Right lobe of liver (tissue), 6 donors: ENCODE results near the gene GRM8. TPM values are rescaled to one million over a fixed set of nuclear protein-coding genes. Genes with fewer than 3 reads are reported as not detected.

Experiments
- ATAC-seq, 4 donors: fragments of 200-7000 bp; cut with Tn5 transposase; one replicate each; pipeline ENCODE4 v1.9.1; 2020; ENCODE audit warnings: mild to moderate bottlenecking in 4 of 4, moderate library complexity in 4 of 4
- DNase-seq, 3 donors: peaks; one replicate each; pipeline ENCODE4 v3.0.0-alpha.2; 2020
- H3K27ac ChIP-seq, 3 donors: fragments of 200-600 bp; one replicate each; pipeline ENCODE4 v1.8.0; 2022
- H3K27me3 ChIP-seq, 2 donors: fragments of 200-600 bp; one replicate each; pipeline ENCODE4 v1.8.0; 2022
- H3K36me3 ChIP-seq, 4 donors: fragments of 200-600 bp; sonication (generic) in 1 of 4; one replicate each; pipeline versions ENCODE4 v1.5.1 to v1.8.0; 2017 to 2022; ENCODE audit warnings: control low read depth in 1 of 4
- H3K4me1 ChIP-seq, 4 donors: fragments of 200-600 bp; sonication (generic) in 1 of 4; one replicate each; pipeline versions ENCODE4 v1.5.1 to v1.8.0; 2017 to 2022; ENCODE audit warnings: control low read depth in 1 of 4
- H3K4me3 ChIP-seq, 3 donors: fragments of 200-600 bp; one replicate each; pipeline ENCODE4 v1.8.0; 2022
- H3K9me3 ChIP-seq, 4 donors: fragments of 200-600 bp; sonication (generic) in 1 of 4; one replicate each; pipeline versions ENCODE4 v1.5.1 to v1.8.0; 2017 to 2022; ENCODE audit warnings: control low read depth in 1 of 4
- POLR2A ChIP-seq: fragments of 450-650 bp; IDR thresholded peaks from one replicate; pipeline ENCODE4 v1.6.1; 2017; ENCODE audit warnings: antibody characterized with exemption, mild to moderate bottlenecking
- WGBS: methylation state at CpG from one replicate; pipeline ENCODE4 v1.1.6; 2018; ENCODE audit warnings: low coverage, low lambda C conversion rate; ENCODE audit not compliant: insufficient coverage; ENCODE audit errors: missing lambda C conversion rate; 5-methylcytosine and 5-hydroxymethylcytosine counted together
- intact Hi-C, 2 donors: fragments of 100-400 bp; cut with DNase I; formaldehyde crosslinking; loops; one replicate each; pipeline versions ENCODE4 v1.11.2 to v1.14.1; 2022
- total RNA-seq, 6 experiments: library from RNA; depleted of rRNA in 2 of 6; stranded (reverse); fragments of >200 nt in 2 of 6; fragmentation: NEBNext Ultra II Directional in 3 of 6; extraction: Animal tissue kit (Norgen Biotek cat#: 25700) in 3 of 6; gene quantifications; one replicate each; pipeline versions ENCODE4 v1.1.0 to v1.2.4, GENCODE V29; 2016 to 2023
- TF ChIP-seq, protein P1 (sequence below), 4 donors: fragments of 200-600 bp in 3 of 4; fragments of 450-650 bp in 1 of 4; IDR thresholded peaks; one replicate each; pipeline versions ENCODE4 v1.5.1 to v1.8.0; 2016 to 2022; ENCODE audit warnings: antibody characterized with exemption in 4 of 4, mild to moderate bottlenecking in 2 of 4
- donor health status: DM: no; HTN: yes; CAD: no.
- donor health status: DM: no; HTN: no; CAD: no.
- donor health status: DM: no; HTN: no; CAD: no.
- donor health status: DM: no; HTN: yes; CAD: no.
- donor health status: DM: no; HTN: yes; CAD: no.

The GRM8 gene
- total RNA-seq, 6 experiments from 2014 or later: 0.12 to 8.4 (median 2.7) TPM

GRCh38 chr7:127209886-127210285 is 42.9 kb downstream of the GRM8 start:
- ATAC-seq (no peak), DNase-seq (no peak)
- 10% methylated on average over 2 of the region's 2 CpGs for WGBS
- Histone ChIP-seq H3K27ac (no peak overlapping the region), H3K9me3 (no peaks in the 10 kb centered on the region), H3K27me3 (no peaks in the 10 kb centered on the region), H3K4me3 (no peak overlapping the region), H3K4me1 (no peaks in the 10 kb centered on the region), H3K36me3 (no peaks in the 10 kb centered on the region)
- TF ChIP-seq POLR2A: no peak
- TF ChIP-seq, protein P1, sequence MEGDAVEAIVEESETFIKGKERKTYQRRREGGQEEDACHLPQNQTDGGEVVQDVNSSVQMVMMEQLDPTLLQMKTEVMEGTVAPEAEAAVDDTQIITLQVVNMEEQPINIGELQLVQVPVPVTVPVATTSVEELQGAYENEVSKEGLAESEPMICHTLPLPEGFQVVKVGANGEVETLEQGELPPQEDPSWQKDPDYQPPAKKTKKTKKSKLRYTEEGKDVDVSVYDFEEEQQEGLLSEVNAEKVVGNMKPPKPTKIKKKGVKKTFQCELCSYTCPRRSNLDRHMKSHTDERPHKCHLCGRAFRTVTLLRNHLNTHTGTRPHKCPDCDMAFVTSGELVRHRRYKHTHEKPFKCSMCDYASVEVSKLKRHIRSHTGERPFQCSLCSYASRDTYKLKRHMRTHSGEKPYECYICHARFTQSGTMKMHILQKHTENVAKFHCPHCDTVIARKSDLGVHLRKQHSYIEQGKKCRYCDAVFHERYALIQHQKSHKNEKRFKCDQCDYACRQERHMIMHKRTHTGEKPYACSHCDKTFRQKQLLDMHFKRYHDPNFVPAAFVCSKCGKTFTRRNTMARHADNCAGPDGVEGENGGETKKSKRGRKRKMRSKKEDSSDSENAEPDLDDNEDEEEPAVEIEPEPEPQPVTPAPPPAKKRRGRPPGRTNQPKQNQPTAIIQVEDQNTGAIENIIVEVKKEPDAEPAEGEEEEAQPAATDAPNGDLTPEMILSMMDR (IDR thresholded peaks at IDR 0.05): no peak
- intact Hi-C loops: no loop called here

DNA sequence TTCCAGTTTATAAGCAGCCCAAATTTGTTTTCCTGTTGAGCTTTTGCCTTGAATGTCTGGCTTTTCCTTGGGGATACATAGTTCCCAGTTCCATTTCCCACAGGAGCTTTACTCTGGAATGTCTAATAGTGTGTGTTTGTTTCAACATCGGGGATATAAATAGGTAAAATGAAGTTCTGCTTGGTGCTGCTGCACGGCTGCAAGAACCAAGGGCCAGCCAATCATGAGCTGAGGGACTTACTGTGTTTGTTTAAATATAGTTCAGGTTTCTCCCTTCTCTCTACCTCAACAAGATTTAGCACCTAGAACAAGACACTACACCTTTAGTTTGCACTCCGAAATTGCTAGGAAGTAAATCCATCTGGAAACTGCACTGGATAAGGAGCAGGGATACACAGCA is 43.9 kb downstream of the GRM8 start:
- intact Hi-C loops: no loop called here
- 64% methylated on average over 3 of the region's 3 CpGs for WGBS
- ATAC-seq (no peak), DNase-seq (no peak)
- Histone ChIP-seq H3K4me1 (no peaks in the 10 kb centered on the region), H3K9me3 (no peaks in the 10 kb centered on the region), H3K27me3 (no peaks in the 10 kb centered on the region), H3K36me3 (no peaks in the 10 kb centered on the region), H3K4me3 (no peak overlapping the region), H3K27ac (no peak overlapping the region)
- TF ChIP-seq POLR2A: no peak
- TF ChIP-seq, protein P1 (IDR thresholded peaks at IDR 0.05): no peak

GRCh38 chr7:127208351-127208750 is 44.4 kb downstream of the GRM8 start:
- DNase-seq (no peak), ATAC-seq (no peak)
- Histone ChIP-seq H3K4me3 (no peak overlapping the region), H3K36me3 (no peaks in the 10 kb centered on the region), H3K27ac (no peak overlapping the region), H3K9me3 (no peaks in the 10 kb centered on the region), H3K27me3 (no peaks in the 10 kb centered on the region), H3K4me1 (no peaks in the 10 kb centered on the region)
- TF ChIP-seq POLR2A: no peak
- TF ChIP-seq, protein P1 (IDR thresholded peaks at IDR 0.05): no peak
- WGBS: 65% methylated on average over 3 of the region's 3 CpGs
- intact Hi-C loops: no loop called here

- H3K27me3 ChIP-seq: no peaks in the 10 kb centered on the region
- no peaks in the 10 kb centered on the region for H3K36me3 ChIP-seq
- no peak for TF ChIP-seq POLR2A
- TF ChIP-seq, protein P1 (IDR thresholded peaks at IDR 0.05): no peak
- no peaks in the 10 kb centered on the region for H3K4me1 ChIP-seq
- ATAC-seq (no peak), DNase-seq (no peak)
- no peak overlapping the region for H3K4me3 ChIP-seq
- intact Hi-C loops: no loop called here
- WGBS: 67% methylated on average over 5 of the region's 5 CpGs
- H3K9me3 ChIP-seq: no peaks in the 10 kb centered on the region
- no peak overlapping the region for H3K27ac ChIP-seq
Measured at GRCh38 chr7:127207806-127208205, 44.9 kb downstream of the GRM8 start.

DNA sequence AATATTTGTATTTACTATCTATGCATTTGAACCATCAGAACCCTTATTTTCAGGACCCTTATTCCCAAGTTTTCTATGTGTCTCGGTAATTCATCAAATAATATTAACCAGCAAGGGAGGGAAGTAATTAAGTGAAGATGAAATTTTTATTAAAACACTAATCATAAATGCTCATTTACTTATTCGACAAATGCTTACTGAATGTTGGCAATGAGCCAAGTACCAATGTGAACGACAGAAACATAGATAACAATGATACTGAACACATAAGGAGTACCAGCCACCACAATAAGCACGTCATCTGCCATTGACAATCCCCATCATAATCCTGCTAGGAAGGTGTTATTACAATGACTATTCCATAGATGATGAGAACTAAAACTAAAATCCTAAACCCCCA is 45.5 kb downstream of the GRM8 start:
- Histone ChIP-seq H3K9me3 (no peaks in the 10 kb centered on the region), H3K4me3 (no peak overlapping the region), H3K36me3 (no peaks in the 10 kb centered on the region), H3K4me1 (no peaks in the 10 kb centered on the region), H3K27me3 (no peaks in the 10 kb centered on the region), H3K27ac (no peak overlapping the region)
- WGBS: 56% methylated on average over 4 of the region's 4 CpGs
- TF ChIP-seq, protein P1 (IDR thresholded peaks at IDR 0.05): no peak
- no peak for TF ChIP-seq POLR2A
- no peak for ATAC-seq
- DNase-seq: no peak
- intact Hi-C loops: no loop called here
